ENCODE results near the gene SWSAP1. TPM values are rescaled to one million over a fixed set of nuclear protein-coding genes. Genes with fewer than 3 reads are reported as not detected.

Gene SWSAP1
- total and polyA plus RNA-seq, 9 of the 15 experiments (the other 6 are each of a cell fraction or from before 2014, with no cell fraction given): 0.18 to 2.8 (median 1.7) TPM

DNA sequence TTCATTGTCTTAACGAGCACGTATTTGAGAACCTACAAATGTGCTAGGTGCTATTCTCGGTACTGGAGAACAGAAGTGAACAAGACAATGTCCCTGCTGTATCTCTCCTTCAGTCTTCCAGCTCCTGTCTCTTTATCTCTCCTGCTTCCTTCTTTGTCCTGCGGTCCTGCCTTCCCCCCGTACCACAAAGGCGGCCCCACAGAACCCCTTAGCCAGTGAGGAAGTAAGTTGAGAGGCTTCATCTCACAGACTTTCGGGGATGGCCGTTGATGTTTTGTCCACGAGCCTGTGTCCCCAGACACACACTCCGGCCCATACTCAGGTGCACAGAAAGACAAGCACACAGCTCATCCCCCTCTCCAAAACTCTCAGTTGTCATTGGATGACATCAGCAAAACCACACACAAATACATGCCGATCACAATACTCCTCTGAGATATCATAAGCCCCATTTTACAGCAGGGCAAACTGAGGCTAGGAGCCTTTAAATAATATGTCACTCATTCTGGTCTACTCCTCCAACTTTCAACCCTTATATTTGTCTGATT lies 507 bp upstream of the SWSAP1 start (continued):
- TF ChIP-seq SIX5 (IDR thresholded peaks at IDR 0.05; ENCODE audit: borderline replicate concordance in 1 of 2, insufficient read depth in 1 of 2, low read depth in 1 of 2, low read length in 2 of 2): no peak
- no peak for TF ChIP-seq ZNF436 (CRISPR knock-in tag; IDR thresholded peaks at IDR 0.05)
- TF ChIP-seq NR2C1 (IDR thresholded peaks at IDR 0.05): no peak
- TF ChIP-seq NR2C1 (tag; IDR thresholded peaks at IDR 0.05): no peak
- TF ChIP-seq ELF1 (tag; IDR thresholded peaks at IDR 0.05): no peak
- no peak for TF ChIP-seq POLR3A (IDR thresholded peaks at IDR 0.05; ENCODE audit: borderline replicate concordance, extremely low read depth, insufficient read depth, insufficient read length)
- TF ChIP-seq BRCA1 (IDR thresholded peaks at IDR 0.05): no peak
- TF ChIP-seq BRCA1 (CRISPR knock-in tag; IDR thresholded peaks at IDR 0.05): no peak
- TF ChIP-seq TAF1 (IDR thresholded peaks at IDR 0.05; ENCODE audit: control insufficient read depth, extremely low read depth, insufficient read depth, low read length, severe bottlenecking): no peak
- no peak for TF ChIP-seq ZNF780A (CRISPR knock-in tag; IDR thresholded peaks at IDR 0.05)
- TF ChIP-seq ZKSCAN1 (IDR thresholded peaks at IDR 0.05; ENCODE audit: low read depth, low read length): no peak
- TF ChIP-seq RBM25 (IDR thresholded peaks at IDR 0.05; ENCODE audit: low read depth, low read length, severe bottlenecking): peak; percentile 93
- TF ChIP-seq CEBPG (CRISPR knock-in tag; IDR thresholded peaks at IDR 0.05): no peak
- TF ChIP-seq CEBPG (tag; conservative IDR thresholded peaks at IDR 0.05 in 1 of 2, IDR thresholded peaks at IDR 0.05 in 1 of 2): no peak
- TF ChIP-seq PHB2 (IDR thresholded peaks at IDR 0.05; ENCODE audit: low read depth): no peak
- TF ChIP-seq ATF7 (IDR thresholded peaks at IDR 0.05): no peak
- TF ChIP-seq THRAP3 (IDR thresholded peaks at IDR 0.05; ENCODE audit: borderline replicate concordance): 0 out of 2 replicates have a peak, but pooled peaks have one; percentile 17
- TF ChIP-seq MEIS2 (IDR thresholded peaks at IDR 0.05; ENCODE audit: partially characterized antibody): no peak
- TF ChIP-seq ZBTB1 (CRISPR knock-in tag; IDR thresholded peaks at IDR 0.05; ENCODE audit: borderline replicate concordance, low read depth): no peak
- TF ChIP-seq TAF15 (IDR thresholded peaks at IDR 0.05; ENCODE audit: low read depth, low read length): no peak
- no peak; the same call in 1 of the 2 replicates for TF ChIP-seq CBX1 (IDR thresholded peaks at IDR 0.05; ENCODE audit: low read depth)
- peak; percentile 37; the same call in 1 of the 2 replicates for TF ChIP-seq PTBP1 (IDR thresholded peaks at IDR 0.05; ENCODE audit: low read depth, low read length)
- TF ChIP-seq ZNF12 (CRISPR knock-in tag; IDR thresholded peaks at IDR 0.05): peak; percentile 21; the same call in 1 of the 2 replicates
- TF ChIP-seq ZNF174 (CRISPR knock-in tag; IDR thresholded peaks at IDR 0.05): no peak
- TF ChIP-seq, protein P1, sequence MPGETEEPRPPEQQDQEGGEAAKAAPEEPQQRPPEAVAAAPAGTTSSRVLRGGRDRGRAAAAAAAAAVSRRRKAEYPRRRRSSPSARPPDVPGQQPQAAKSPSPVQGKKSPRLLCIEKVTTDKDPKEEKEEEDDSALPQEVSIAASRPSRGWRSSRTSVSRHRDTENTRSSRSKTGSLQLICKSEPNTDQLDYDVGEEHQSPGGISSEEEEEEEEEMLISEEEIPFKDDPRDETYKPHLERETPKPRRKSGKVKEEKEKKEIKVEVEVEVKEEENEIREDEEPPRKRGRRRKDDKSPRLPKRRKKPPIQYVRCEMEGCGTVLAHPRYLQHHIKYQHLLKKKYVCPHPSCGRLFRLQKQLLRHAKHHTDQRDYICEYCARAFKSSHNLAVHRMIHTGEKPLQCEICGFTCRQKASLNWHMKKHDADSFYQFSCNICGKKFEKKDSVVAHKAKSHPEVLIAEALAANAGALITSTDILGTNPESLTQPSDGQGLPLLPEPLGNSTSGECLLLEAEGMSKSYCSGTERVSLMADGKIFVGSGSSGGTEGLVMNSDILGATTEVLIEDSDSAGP (CRISPR knock-in tag; IDR thresholded peaks at IDR 0.05): 0 out of 2 replicates have a peak, but pooled peaks have one; percentile 26
- no peak for TF ChIP-seq TBP (optimal IDR thresholded peaks at IDR 0.05; ENCODE audit: low read depth, low read length)
- TF ChIP-seq, protein P2, sequence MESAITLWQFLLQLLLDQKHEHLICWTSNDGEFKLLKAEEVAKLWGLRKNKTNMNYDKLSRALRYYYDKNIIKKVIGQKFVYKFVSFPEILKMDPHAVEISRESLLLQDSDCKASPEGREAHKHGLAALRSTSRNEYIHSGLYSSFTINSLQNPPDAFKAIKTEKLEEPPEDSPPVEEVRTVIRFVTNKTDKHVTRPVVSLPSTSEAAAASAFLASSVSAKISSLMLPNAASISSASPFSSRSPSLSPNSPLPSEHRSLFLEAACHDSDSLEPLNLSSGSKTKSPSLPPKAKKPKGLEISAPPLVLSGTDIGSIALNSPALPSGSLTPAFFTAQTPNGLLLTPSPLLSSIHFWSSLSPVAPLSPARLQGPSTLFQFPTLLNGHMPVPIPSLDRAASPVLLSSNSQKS (CRISPR knock-in tag; IDR thresholded peaks at IDR 0.05): no peak
- peak; percentile 80; the same call in 1 of the 2 replicates for TF ChIP-seq XRCC5 (IDR thresholded peaks at IDR 0.05; ENCODE audit: low read depth, low read length)
- TF ChIP-seq PCBP2 (IDR thresholded peaks at IDR 0.05; ENCODE audit: low read depth, low read length, poor library complexity, severe bottlenecking): no peak
- TF ChIP-seq GTF2A2 (tag; IDR thresholded peaks at IDR 0.05): 0 out of 2 replicates have a peak, but pooled peaks have one; percentile 48
